ENCODE measurements around the gene DENND10. TPM values are rescaled to one million over a fixed set of nuclear protein-coding genes. Genes with fewer than 3 reads are reported as not detected.

Gene DENND10
- total and polyA plus RNA-seq, 2 experiments from 2014 or later = 41.4 to 41.8 TPM

GRCh38 chr10:119129721-119130120 is 25.8 kb downstream of the DENND10 start:
- no peaks in the 10 kb centered on the region for H3K4me1 ChIP-seq (ENCODE audit: insufficient read depth)
- H3K27me3 ChIP-seq (ENCODE audit: insufficient read depth) = no peaks in the 10 kb centered on the region
- H4K20me1 ChIP-seq (replicated peaks; ENCODE audit: insufficient read depth) = 0 out of 2 replicates have a peak, but pooled peaks cover 5% of the 10 kb centered on the region
- H3K9me3 Mint-ChIP-seq = no peaks in the 10 kb centered on the region; the same call in 2 of the 3 replicates
- TF ChIP-seq JUNB (IDR thresholded peaks at IDR 0.05; ENCODE audit: unreplicated experiment) = no peak
- no peak for TF ChIP-seq POLR2AphosphoS5 (IDR thresholded peaks at IDR 0.05; ENCODE audit: low read depth)
- no peak for TF ChIP-seq ZNF114 (CRISPR knock-in tag; IDR thresholded peaks at IDR 0.05)
- TF ChIP-seq, protein P1, sequence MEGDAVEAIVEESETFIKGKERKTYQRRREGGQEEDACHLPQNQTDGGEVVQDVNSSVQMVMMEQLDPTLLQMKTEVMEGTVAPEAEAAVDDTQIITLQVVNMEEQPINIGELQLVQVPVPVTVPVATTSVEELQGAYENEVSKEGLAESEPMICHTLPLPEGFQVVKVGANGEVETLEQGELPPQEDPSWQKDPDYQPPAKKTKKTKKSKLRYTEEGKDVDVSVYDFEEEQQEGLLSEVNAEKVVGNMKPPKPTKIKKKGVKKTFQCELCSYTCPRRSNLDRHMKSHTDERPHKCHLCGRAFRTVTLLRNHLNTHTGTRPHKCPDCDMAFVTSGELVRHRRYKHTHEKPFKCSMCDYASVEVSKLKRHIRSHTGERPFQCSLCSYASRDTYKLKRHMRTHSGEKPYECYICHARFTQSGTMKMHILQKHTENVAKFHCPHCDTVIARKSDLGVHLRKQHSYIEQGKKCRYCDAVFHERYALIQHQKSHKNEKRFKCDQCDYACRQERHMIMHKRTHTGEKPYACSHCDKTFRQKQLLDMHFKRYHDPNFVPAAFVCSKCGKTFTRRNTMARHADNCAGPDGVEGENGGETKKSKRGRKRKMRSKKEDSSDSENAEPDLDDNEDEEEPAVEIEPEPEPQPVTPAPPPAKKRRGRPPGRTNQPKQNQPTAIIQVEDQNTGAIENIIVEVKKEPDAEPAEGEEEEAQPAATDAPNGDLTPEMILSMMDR (conservative IDR thresholded peaks at IDR 0.05; ENCODE audit: low read depth in 2 of 2) = no peak
- no peak for TF ChIP-seq EZH2phosphoT487 (IDR thresholded peaks at IDR 0.05; ENCODE audit: unreplicated experiment)
- no peak for TF ChIP-seq REST (IDR thresholded peaks at IDR 0.05; ENCODE audit: unreplicated experiment)
- TF ChIP-seq, protein P2, sequence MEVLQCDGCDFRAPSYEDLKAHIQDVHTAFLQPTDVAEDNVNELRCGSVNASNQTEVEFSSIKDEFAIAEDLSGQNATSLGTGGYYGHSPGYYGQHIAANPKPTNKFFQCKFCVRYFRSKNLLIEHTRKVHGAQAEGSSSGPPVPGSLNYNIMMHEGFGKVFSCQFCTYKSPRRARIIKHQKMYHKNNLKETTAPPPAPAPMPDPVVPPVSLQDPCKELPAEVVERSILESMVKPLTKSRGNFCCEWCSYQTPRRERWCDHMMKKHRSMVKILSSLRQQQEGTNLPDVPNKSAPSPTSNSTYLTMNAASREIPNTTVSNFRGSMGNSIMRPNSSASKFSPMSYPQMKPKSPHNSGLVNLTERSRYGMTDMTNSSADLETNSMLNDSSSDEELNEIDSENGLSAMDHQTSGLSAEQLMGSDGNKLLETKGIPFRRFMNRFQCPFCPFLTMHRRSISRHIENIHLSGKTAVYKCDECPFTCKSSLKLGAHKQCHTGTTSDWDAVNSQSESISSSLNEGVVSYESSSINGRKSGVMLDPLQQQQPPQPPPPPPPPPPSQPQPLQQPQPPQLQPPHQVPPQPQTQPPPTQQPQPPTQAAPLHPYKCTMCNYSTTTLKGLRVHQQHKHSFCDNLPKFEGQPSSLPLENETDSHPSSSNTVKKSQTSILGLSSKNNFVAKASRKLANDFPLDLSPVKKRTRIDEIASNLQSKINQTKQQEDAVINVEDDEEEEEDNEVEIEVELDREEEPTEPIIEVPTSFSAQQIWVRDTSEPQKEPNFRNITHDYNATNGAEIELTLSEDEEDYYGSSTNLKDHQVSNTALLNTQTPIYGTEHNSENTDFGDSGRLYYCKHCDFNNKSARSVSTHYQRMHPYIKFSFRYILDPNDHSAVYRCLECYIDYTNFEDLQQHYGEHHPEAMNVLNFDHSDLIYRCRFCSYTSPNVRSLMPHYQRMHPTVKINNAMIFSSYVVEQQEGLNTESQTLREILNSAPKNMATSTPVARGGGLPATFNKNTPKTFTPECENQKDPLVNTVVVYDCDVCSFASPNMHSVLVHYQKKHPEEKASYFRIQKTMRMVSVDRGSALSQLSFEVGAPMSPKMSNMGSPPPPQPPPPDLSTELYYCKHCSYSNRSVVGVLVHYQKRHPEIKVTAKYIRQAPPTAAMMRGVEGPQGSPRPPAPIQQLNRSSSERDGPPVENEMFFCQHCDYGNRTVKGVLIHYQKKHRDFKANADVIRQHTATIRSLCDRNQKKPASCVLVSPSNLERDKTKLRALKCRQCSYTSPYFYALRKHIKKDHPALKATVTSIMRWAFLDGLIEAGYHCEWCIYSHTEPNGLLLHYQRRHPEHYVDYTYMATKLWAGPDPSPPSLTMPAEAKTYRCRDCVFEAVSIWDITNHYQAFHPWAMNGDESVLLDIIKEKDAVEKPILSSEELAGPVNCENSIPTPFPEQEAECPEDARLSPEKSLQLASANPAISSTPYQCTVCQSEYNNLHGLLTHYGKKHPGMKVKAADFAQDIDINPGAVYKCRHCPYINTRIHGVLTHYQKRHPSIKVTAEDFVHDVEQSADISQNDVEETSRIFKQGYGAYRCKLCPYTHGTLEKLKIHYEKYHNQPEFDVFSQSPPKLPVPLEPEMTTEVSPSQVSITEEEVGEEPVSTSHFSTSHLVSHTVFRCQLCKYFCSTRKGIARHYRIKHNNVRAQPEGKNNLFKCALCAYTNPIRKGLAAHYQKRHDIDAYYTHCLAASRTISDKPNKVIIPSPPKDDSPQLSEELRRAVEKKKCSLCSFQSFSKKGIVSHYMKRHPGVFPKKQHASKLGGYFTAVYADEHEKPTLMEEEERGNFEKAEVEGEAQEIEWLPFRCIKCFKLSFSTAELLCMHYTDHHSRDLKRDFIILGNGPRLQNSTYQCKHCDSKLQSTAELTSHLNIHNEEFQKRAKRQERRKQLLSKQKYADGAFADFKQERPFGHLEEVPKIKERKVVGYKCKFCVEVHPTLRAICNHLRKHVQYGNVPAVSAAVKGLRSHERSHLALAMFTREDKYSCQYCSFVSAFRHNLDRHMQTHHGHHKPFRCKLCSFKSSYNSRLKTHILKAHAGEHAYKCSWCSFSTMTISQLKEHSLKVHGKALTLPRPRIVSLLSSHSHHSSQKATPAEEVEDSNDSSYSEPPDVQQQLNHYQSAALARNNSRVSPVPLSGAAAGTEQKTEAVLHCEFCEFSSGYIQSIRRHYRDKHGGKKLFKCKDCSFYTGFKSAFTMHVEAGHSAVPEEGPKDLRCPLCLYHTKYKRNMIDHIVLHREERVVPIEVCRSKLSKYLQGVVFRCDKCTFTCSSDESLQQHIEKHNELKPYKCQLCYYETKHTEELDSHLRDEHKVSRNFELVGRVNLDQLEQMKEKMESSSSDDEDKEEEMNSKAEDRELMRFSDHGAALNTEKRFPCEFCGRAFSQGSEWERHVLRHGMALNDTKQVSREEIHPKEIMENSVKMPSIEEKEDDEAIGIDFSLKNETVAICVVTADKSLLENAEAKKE (CRISPR knock-in tag; IDR thresholded peaks at IDR 0.05) = no peak
- TF ChIP-seq, protein P3, sequence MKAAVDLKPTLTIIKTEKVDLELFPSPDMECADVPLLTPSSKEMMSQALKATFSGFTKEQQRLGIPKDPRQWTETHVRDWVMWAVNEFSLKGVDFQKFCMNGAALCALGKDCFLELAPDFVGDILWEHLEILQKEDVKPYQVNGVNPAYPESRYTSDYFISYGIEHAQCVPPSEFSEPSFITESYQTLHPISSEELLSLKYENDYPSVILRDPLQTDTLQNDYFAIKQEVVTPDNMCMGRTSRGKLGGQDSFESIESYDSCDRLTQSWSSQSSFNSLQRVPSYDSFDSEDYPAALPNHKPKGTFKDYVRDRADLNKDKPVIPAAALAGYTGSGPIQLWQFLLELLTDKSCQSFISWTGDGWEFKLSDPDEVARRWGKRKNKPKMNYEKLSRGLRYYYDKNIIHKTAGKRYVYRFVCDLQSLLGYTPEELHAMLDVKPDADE (IDR thresholded peaks at IDR 0.05) = no peak
- no peak for TF ChIP-seq EZH2 (IDR thresholded peaks at IDR 0.05; ENCODE audit: low read depth, unreplicated experiment)
- TF ChIP-seq STAT1 (IDR thresholded peaks at IDR 0.05; ENCODE audit: unreplicated experiment) = no peak
- no peak for TF ChIP-seq ZNF331 (CRISPR knock-in tag; IDR thresholded peaks at IDR 0.05; ENCODE audit: low read depth)
- TF ChIP-seq CREB1 (CRISPR knock-in tag; IDR thresholded peaks at IDR 0.05; ENCODE audit: low read depth) = no peak
- TF ChIP-seq NANOG (IDR thresholded peaks at IDR 0.05; ENCODE audit: borderline replicate concordance) = no peak
- ATAC-seq = no peak
- H3K36me3 ChIP-seq (ENCODE audit: insufficient read depth) = peaks cover 32% of the 10 kb centered on the region
- H3K27ac ChIP-seq (ENCODE audit: low read depth) = no peak overlapping the region
- no peaks in the 10 kb centered on the region for H3K27me3 Mint-ChIP-seq (ENCODE audit: insufficient read depth, low read depth, poor library complexity)
- no peak for DNase-seq (ENCODE audit: low spot score)
- H3K9me2 ChIP-seq (ENCODE audit: insufficient read depth) = no peaks in the 10 kb centered on the region
- no peaks in the 10 kb centered on the region for H3K4me1 Mint-ChIP-seq
- no peaks in the 10 kb centered on the region for H3K79me2 ChIP-seq (replicated peaks; ENCODE audit: insufficient read depth)
- H3K36me3 Mint-ChIP-seq (ENCODE audit: low read depth) = peaks cover 62% of the 10 kb centered on the region
- no peak overlapping the region for H3K4me2 ChIP-seq
- H3K4me3 Mint-ChIP-seq = no peak overlapping the region
- H3F3A ChIP-seq (replicated peaks; ENCODE audit: low read depth) = no peaks in the 10 kb centered on the region
- H2AFZ ChIP-seq = no peak overlapping the region
- no peak overlapping the region for H3K4me3 ChIP-seq
- H3K27ac Mint-ChIP-seq = no peak overlapping the region

Measured in GM23338 (cell line).